ENCODE data around the gene HTR3D.

DNA sequence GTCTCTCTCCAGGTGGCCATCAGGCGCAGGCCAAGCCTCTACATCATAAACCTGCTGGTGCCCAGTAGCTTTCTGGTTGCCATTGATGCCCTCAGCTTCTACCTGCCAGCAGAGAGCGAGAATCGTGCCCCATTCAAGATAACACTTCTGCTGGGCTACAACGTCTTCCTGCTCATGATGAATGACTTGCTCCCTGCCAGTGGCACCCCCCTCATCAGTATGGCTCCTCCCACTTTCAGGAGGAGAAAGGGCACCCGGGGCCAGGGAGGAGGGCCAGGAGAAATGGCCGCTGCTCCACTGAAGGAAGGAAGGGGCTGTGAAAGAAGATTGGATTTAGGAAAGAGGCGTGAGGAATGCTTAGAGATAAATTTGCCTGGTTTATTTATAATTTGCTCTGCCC lies 27.9 kb downstream of the HTR3D start:
- TF ChIP-seq CTCF (conservative IDR thresholded peaks at IDR 0.05) (no peak), ZFX (IDR thresholded peaks at IDR 0.05) (no peak)
